NCI-H1436 (cell line): ENCODE results near the gene EEF1B2.
A peak's percentile ranks its signal among the peaks of the same experiment; 100 is the strongest.
"Not testable (repeated sequence)": the region's sequence is repeated elsewhere in the genome, so short reads cannot be mapped to it uniquely, and the experiment has no call there.

Experiments used
- DNase-seq: peaks from one replicate; lab custom pipeline; 2025; lab: John Stamatoyannopoulos, UW

Gene EEF1B2

GRCh38 chr2:206159346-206160124 lies at the start of gene EEF1B2, which contains the start of gene NDUFS1:
TSS of gene EEF1B2 (plus strand) at chr2:206159895. CDS start at chr2:206159980, 85 bp downstream.
TSS of gene NDUFS1 (minus strand) at chr2:206159444. CDS start at chr2:206153678, 5,766 bp downstream.
- peak; percentile 97 for DNase-seq

- DNase-seq, result no peak
Observed at GRCh38 chr2:206112108-206112507, 47.6 kb upstream of the EEF1B2 start.

- no peak for DNase-seq
Observed at GRCh38 chr2:206112846-206113547, 46.7 kb upstream of the EEF1B2 start.

GRCh38 chr2:206115026-206115578 lies 44.6 kb upstream of the EEF1B2 start:
- no peak for DNase-seq

GRCh38 chr2:206116278-206116677 lies 43.4 kb upstream of the EEF1B2 start:
- no peak for DNase-seq

GRCh38 chr2:206122569-206122968 lies 37.1 kb upstream of the EEF1B2 start:
- not testable (repeated sequence) for DNase-seq

- DNase-seq, result no peak
Observed at GRCh38 chr2:206125901-206126300, 33.8 kb upstream of the EEF1B2 start.

GRCh38 chr2:206127656-206128055 lies 32.0 kb upstream of the EEF1B2 start:
- no peak for DNase-seq

GRCh38 chr2:206143451-206143850 lies 16.2 kb upstream of the EEF1B2 start:
- no peak for DNase-seq

GRCh38 chr2:206144383-206144782 lies 15.3 kb upstream of the EEF1B2 start:
- no peak for DNase-seq

- DNase-seq, result no peak
Observed at GRCh38 chr2:206145665-206146064, 14.0 kb upstream of the EEF1B2 start.

GRCh38 chr2:206149330-206149729 lies 10.4 kb upstream of the EEF1B2 start:
- DNase-seq, result no peak

GRCh38 chr2:206150168-206150567 lies 9.5 kb upstream of the EEF1B2 start:
- DNase-seq, result no peak

GRCh38 chr2:206150631-206151030 lies 9.1 kb upstream of the EEF1B2 start:
- no peak for DNase-seq

- DNase-seq, result peak; percentile 59
Observed at GRCh38 chr2:206154197-206154596, 5.5 kb upstream of the EEF1B2 start.

- DNase-seq, result not testable (repeated sequence)
Observed at GRCh38 chr2:206157014-206157413, 2.7 kb upstream of the EEF1B2 start.

- no peak for DNase-seq
Observed at GRCh38 chr2:206158563-206159345, 941 bp upstream of the EEF1B2 start.

- no peak for DNase-seq
Observed at GRCh38 chr2:206160125-206160806, 571 bp downstream of the EEF1B2 start.

- DNase-seq, result no peak
Observed at GRCh38 chr2:206160807-206161179, 1.1 kb downstream of the EEF1B2 start.

- not testable (repeated sequence) for DNase-seq
Observed at GRCh38 chr2:206162401-206162800, 2.7 kb downstream of the EEF1B2 start.

GRCh38 chr2:206163251-206163880 lies 3.7 kb downstream of the EEF1B2 start:
- no peak for DNase-seq
